ENCODE measurements around the gene TSG101.

The TSG101 gene

DNA sequence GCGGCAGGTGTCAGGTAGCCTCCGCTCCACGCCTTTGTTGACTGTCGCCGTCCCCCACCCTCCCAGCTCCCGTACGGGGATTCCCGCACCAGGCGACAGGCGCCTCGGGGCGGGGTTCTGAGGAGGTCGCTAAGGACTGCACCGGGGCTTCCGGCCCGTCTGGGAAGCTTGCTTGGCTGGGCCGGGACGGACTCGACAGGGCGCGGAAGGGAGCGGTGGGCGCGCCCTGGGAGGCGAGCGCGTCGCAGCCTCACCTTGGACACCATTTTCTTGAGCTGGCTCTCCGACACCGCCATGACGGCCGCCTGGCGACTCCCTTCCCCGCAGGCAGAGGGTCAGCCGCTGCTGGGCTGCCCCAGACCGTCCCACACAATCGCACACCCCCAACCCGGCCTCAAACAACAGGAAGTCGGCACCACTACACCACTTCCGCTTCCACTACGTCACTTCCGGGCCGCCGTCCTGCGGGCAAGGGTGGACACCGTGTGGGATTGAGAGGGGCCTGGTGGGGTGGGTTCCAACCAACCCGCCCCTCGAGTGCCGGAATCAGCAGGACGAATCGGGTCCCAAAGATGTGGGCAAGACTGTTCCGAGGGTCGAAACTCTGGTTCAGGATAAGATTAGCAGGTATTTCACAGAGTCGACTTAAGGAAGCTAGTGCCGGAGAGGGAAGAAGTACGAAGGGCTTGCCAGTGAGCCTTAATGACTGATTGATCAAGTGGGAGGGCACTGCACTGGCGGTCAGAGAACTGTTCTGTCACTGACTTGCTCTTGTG, at the start of gene TSG101:
Gene TSG101 (minus strand): TSS at position 422 of the 776 bp plus-strand sequence. CDS start 126 bp downstream, at position 296.
- FAIRE-seq: peak; percentile 12

DNA sequence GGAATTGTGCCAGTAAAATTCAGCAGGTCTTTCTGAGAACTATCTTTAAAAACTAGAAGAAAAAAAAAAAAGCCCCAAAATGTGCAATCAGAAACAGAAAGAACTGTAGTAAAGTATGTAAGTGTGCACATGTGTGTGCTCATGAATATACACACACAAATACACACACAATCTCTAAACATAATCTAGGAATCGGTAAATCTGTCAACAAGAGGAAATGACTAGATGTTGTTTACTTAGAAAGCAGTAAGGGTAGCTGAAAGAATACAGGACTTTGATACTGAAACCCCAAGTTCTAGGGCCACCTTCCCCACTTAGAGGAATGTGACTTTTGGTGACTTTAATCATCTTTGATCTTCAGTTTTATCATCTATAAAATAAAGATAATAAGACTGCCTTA, 48.6 kb upstream of the TSG101 start:
- no peak for FAIRE-seq

DNA sequence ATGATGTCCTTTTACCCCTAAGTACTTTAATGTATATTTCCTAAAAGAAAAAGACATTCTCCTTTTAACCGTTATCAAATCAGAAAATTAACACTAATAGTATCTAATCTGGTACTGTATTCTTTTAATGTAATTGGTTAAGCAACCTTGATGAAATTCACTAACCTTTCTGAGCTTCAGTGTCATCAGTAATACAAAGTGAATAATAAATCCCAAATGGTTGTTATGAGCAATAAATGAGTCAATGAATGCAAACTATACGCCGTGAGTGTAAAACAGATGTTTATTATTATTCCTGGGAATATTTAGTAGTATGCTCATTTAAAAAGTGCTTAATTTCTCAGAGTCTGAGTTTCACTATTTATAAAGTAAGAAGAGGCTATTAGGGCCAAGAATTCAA, 40.3 kb upstream of the TSG101 start:
- FAIRE-seq: no peak

DNA sequence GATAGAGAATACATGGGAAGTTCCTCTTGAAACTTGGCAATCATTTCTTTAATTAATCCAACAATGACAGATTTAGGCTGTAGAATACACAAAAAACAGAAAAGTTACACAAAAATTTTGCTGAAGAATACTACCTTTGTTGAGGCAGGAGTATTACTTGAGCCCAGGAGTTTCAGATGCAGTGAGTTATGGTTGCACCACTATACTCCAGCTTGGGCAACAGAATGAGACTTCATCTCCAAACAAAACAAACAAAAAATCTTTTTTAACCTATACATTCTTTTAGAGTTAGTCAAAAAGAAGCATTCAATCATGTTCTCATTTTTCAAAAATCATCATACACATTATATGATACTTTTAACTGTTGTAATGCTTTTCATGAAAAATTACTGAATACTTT, 39.7 kb upstream of the TSG101 start:
- FAIRE-seq: no peak

DNA sequence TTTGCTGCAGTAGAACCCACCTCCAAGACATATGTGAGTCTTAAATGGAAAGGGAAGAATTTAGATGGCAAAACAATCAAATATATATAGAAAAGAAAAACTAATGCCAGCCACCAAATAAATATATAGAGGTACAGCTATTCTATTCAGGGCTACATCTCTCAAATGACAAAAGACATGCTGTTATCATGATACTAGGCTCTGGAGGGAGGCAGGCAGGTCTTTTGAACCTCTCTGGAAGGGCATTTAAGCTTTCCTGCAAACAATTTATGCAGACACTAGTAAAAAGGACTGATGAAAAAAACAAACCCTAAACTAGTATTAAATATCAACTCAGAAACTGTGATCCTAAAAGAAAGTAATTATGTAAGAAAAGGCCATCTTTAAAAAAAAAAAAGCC, 37.4 kb upstream of the TSG101 start:
- no peak for FAIRE-seq

DNA sequence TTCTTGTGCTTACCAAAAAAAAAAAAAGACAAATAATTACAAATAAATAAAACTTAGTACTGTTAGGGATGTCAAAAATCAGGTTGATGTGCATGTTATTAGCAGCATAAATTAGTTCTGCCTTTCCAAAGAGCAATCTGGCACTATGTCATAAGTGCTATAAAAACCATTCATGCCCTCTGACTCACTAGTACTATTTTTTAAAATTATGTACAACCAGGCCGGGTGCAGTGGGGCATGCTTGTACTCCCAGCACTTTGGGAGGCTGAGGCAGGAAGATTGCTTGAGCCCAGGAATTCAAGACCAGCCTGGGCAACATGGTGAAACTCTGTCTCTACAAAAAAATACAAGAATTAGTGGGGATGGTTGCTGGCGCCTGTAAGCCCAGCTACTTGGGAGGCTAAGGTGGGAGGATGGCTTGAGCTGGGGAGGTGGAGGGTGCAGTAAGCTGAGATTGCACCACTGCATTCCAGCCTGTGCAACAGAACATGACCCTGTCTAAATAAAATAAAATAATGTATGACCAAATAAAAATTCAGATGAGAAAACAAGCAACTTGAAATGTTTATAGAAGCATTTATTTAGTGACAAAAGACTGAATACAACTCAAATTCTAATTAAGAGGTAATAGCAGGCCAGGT, 36.5 kb upstream of the TSG101 start:
- no peak for FAIRE-seq

DNA sequence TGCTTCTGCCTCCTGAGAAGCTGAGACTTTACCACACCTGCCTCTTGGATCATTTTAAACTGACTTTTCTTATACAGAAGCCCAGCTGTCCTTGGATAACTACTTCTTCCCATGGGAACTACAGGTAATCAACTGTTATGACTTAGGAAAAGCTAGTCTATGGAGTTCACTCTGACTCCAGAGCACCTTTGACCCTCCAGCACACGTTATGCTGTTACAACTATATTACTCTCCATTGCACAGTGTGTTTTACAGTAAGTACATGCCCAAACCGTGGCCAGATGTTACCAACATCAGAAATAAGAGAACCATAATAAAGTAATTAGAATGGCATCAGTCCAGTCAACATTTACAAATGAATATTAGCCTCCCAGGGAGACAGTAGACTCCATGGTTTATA, 21.3 kb upstream of the TSG101 start:
- no peak for FAIRE-seq

DNA sequence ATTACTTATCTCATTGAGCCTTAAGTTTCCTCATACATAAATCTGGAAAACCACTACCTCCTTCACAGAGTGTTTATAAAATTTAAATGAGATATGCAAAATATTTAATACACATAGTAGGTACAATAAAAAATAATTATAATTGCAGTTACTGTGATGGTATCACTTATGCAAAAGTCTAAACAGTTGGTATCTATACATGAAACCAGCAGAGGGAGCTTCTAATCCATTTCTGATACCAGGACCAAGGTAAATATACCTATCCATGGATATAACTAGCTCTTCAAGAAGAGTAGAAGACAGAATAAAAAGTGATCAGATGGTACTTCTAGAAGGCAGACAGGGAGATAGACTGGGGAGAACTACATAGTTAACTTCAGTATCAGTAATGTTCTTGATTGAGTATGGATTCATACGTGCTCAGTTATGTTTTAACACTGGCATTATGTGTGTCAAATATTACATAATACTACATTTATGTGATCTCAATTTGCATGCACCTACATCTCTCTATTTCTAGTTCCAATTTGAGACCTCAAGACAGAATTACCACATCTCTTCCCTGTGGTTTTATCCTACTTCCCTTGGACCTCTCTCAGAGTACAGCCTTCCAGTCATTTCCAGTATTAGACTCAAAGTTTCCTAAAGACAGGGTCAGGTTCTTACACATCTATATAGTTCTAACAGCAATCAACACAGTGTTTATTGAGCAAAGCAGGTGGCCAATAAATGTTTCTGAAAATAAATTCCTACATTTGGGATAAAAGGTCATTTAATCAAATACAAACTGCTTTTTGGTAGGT, 13.7 kb upstream of the TSG101 start:
- FAIRE-seq: no peak

DNA sequence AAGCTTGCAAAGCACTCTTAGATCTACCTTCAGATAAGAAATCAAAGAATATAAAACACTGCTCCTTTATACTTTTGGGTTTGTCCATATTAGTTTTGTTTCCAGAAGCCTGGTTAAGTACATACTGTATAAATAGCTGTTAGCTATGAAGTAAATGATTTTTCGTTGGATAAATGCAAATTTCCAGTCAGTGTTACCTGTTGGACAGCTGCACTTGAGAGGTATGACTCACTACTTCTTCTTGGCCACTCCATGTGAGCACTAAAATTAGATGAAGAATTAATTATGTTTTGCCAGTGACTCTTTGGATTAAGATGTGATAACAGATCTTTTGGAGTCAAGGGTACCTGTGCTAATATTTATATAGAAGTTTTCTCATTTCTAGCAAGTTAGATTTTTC, 9.5 kb upstream of the TSG101 start:
- no peak for FAIRE-seq

DNA sequence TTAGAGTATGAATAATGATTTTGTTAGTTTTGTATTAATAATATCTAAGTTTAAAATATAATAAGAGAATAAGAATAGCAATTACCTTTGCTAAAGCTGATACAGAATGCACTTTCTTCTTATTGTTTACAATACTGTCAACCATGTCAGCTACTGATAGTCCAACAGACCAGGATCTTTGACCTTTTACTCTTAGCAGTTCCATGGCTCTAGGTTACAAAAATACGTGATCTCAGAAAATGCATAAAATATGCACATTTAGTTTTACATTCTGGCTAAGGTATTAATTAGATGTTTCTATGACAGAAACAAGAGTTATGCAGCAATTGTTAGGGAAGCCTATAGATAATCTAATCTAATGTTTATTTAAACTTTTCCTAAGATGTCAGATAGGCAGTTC, 7.5 kb upstream of the TSG101 start:
- FAIRE-seq: no peak

- FAIRE-seq: no peak
Observed at GRCh38 chr11:18533365-18533764, 6.6 kb upstream of the TSG101 start.

DNA sequence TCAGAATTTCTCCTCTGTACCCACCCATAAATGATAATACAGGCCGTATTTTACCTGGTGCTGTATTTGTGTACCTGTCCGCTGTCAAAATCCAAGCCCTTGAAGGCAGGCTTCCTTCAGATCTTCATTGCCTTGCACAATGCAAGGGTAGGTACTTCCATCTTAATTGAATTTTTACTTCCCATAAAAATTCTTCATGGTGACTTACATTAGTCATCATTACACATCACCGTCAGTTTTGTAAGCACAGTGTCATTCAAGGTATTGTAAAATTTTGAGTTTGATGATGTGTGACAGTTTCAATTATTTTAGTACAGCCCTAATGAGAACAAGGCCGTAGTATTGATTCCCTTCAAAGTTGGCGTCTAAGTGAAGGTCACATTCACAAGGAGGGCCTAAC, 770 bp upstream of the TSG101 start:
- FAIRE-seq: no peak

- no peak for FAIRE-seq
Observed at GRCh38 chr11:18526130-18526520, 617 bp downstream of the TSG101 start.

GRCh38 chr11:18524248-18524647, 2.5 kb downstream of the TSG101 start:
- FAIRE-seq: no peak

DNA sequence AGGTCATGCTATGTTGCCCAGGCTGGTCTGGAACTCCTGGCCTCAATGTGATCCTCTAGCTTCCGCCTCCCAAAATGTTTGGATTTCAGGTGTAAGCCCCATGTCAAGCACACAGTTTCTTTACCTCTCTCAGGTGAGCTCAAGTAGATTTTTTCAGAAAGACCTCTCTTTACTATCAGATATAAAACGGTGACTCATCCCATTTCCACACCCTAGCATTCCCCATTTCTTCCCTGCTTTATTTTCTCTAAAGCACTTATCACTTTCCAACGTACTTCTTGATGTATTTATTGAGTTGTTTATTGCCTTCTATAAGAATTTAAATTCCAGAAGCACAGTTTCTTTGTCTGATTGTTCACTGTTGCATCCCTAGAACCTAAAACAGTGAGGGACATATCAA, 3.7 kb downstream of the TSG101 start:
- no peak for FAIRE-seq

- no peak for FAIRE-seq
Observed at GRCh38 chr11:18522388-18522787, 4.4 kb downstream of the TSG101 start.

- FAIRE-seq: no peak
Observed at GRCh38 chr11:18521122-18521521, 5.6 kb downstream of the TSG101 start.

DNA sequence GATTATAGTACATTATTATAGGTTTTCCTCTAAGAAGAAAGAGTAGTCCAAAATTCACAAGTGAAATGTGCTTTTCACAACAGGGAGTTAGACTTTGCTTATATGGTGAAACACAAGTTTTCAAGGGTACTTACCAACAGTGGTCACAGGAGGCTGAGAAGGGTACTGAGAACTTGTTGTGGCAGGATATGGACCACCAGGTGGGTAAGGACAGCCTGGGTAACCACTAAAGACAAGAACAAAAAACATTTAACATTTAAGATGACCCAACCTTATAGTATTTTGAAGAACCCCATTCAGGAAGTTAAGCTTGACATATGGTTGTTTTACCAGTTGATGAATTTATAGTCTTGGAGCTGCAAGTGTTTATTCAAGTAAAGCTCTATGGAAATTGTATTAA, 24.4 kb downstream of the TSG101 start:
- FAIRE-seq: no peak

DNA sequence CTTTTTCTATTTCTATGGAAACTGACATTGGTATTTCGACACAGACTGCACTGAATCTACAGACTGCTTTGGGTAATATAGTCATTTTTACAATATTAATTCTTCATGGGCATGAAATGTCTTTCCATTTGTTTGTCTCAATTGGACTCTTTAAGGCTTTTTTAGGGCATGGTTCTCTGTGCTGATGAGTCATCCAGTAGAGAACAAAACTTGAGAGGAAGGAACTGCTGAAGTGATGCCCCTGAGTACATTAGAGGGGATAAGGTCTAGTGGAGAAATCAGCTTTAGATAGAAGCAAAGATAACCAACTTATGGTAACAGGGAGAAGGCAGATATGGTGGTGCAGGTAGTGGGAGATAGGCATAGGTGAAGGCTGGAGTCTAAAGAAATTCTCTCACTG, 25.1 kb downstream of the TSG101 start:
- no peak for FAIRE-seq

GRCh38 chr11:18498039-18498438, 28.7 kb downstream of the TSG101 start:
- no peak for FAIRE-seq

DNA sequence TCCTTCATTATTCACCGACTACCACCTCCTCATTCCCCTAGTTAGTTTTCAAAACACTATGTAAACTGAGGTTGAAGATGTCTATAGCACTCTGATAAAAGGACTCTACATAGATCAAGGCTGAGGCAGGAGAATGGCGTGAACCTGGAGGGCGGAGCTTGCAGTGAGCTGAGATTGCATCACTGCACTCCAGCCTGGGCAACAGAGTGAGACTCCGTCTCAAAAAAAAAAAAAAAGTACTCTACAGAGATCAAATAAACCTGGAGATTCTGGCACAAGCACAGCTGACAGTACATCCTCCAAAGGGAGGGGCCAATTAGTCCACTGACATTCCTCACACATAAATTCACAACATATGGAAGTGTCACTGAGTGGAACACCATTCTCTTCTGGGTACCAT, 31.0 kb downstream of the TSG101 start:
- FAIRE-seq: no peak

GRCh38 chr11:18495271-18495670, 31.5 kb downstream of the TSG101 start:
- no peak for FAIRE-seq

- no peak for FAIRE-seq
Observed at GRCh38 chr11:18493310-18493709, 33.4 kb downstream of the TSG101 start.

GRCh38 chr11:18492888-18493287, 33.9 kb downstream of the TSG101 start:
- no peak for FAIRE-seq
